Right ventricle myocardium superior (tissue), 1 donor: ENCODE data around the gene NCBP3. TPM values are rescaled to one million over a fixed set of nuclear protein-coding genes. Genes with fewer than 3 reads are reported as not detected.

Source experiments
- total RNA-seq: library from RNA; stranded (reverse); fragmentation: NEBNext Ultra II Directional; extraction: Animal tissue kit (Norgen Biotek cat#: 25700); gene quantifications from one replicate; pipeline ENCODE4 v1.2.1, GENCODE V29; 2021
- donor health status: DM: no; HTN: yes; CAD: no; lungs with severe emphysema.

Gene NCBP3
- total RNA-seq, 1 donor from 2014 or later: 13.8 TPM

Other genes starting within 250 kb of the NCBP3 start
- gene TRPV1, start 236.8 kb downstream of the NCBP3 start, total RNA-seq: 4.0 TPM
- 4.7 TPM for gene SHPK, start 210.0 kb downstream of the NCBP3 start, total RNA-seq
- 5.1 TPM for gene CTNS, start 209.5 kb downstream of the NCBP3 start, total RNA-seq
- 149 TPM for gene TAX1BP3, start 177.7 kb downstream of the NCBP3 start, total RNA-seq
- gene EMC6, start 177.4 kb downstream of the NCBP3 start, total RNA-seq: 64.6 TPM
- gene P2RX5, start 150.1 kb downstream of the NCBP3 start, total RNA-seq: 13.0 TPM
- gene HASPIN, start 122.3 kb downstream of the NCBP3 start, total RNA-seq: 0.13 TPM
- gene ITGAE, start 45.1 kb downstream of the NCBP3 start, total RNA-seq: 14.8 TPM
- 4.0 TPM for gene CAMKK1, start 46.8 kb upstream of the NCBP3 start, total RNA-seq
- gene P2RX1, start 70.2 kb upstream of the NCBP3 start, total RNA-seq: 0.08 TPM
- gene ATP2A3, start 118.2 kb upstream of the NCBP3 start, total RNA-seq: 6.0 TPM